NCI-H1930 (cell line): ENCODE results near the gene TEDC1.

Experiments
- DNase-seq, 2 experiments: peaks; one replicate each; lab custom pipeline; 2025; lab: John Stamatoyannopoulos, UW

TEDC1 gene

DNA sequence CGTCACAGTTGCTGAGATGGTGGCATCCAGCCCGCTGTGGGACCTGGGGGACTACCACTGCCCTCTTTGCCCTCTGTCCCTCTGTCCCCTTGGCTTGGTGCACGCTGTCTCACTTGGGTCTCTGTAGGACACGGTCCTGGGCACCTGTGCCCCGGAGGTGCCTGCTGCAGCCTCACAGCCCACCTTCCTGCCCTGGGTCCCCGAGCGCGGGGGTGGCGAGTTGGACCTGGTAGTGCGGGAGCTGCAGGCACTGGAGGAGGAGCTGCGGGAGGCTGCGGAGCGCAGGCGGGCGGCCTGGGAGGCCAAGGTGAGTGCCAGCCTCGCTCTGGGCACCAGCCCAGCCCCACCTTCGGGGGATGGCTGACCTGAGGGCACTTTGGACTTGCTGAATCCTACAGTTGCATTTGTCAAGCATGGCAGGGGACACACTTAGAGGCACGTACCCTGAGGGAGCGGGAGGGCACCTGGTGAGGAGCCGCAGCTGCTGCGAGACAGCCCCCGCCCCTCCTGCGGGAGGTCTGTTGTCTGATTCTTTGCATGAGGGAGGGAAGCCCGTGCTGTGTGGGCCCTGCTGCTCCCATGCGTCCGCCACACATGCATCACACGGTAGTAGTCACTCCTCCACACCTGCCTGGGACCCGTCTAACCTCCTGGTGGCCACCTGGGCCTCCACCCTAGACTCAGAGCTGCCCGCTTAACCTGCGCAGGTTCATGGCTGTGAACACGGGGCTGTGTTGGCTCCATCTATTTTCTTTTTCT, 6.8 kb downstream of the TEDC1 start:
- no peak for DNase-seq

- no peak for DNase-seq
Measured at GRCh38 chr14:105498430-105499255, 7.6 kb downstream of the TEDC1 start.

DNA sequence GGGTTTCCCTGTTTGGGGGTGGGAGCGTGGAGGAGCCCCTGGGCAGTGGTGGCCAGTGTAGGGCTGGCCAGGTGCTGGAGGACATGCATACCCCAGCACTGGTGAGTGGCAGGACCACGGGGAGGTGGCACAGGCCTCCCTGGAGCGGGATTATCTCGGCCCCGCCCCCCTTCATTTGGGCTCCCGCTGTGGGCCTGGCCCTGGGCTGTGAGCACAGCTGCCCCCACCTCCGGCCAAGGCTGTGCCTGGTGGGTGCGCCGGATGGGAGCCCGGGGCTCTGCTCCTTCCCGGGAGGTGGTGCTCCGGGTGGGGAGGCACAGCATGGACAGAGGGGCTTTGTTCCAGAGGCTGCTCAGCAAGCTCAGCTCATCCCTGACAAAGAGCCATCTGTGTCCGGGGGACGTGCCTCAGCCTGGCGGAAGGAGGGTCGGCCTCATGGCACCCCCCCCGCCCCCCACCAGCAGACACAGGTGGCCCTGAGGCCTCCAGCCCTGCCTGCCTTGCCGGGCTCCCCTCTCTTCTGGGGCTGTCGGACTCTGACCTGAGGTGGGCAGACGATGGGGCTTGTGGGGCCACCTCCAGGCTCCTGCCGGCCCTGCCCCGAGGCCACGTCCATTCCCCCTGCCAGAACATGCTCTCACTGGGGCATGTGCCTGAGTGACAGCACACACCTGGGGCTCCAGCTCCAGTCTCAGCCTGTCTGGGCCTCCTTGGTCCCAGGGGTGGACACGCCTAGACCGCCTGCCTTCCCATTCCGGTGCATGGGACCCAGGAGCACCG, 8.4 kb downstream of the TEDC1 start:
- DNase-seq = no peak

DNA sequence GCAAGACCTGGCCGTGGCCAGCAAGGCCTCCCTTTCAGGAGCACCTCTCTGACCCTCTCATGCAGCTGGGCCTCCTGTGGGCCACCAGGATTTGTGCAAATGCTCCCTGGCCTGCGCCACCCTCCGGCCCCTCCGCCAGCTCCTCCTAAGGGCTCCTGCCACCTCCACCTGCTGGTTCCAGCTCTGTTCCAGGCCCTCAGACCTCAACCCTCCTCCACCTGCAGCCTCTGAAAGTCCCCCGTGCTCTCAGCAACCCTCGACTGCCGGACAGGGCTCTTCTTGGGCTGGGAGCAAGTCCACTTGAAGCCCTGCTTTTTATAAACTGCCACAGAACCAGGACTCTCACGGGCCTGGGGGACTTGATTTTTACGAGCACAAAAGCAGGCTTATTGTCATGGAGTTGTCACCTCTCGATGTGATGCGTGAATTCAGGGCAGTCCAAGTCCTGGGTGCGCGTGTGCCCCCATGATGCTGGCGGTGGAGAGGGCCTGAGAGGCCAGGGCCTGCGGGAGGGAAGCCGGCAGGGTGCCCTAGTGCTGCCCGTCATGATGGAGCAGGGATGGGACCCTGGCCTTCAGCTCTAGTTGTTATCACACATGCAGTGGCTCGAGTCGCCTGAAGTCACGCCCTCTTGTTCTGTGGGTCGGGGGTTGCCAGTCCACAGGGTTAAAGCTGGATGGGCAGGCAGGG, 9.1 kb downstream of the TEDC1 start:
- no peak for DNase-seq

DNA sequence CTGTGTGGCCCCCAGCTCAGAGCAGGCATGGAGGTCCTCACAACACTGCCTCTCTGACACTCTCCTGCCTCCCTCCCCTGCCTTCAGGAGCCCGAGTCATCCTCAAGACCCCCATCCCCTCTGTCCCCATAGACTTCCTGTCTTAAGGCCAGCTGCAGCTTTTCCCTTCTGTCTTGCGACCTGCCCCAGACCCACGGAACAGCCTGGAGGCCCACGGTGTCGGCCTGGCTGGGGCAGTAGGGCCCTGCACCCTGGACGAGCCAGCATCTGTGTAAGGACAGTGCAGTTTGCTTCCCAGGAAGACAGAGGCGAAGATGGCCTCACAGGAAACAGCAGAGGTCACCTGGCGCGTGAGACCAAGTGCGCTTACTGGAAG, 9.7 kb downstream of the TEDC1 start:
- DNase-seq = no peak

DNA sequence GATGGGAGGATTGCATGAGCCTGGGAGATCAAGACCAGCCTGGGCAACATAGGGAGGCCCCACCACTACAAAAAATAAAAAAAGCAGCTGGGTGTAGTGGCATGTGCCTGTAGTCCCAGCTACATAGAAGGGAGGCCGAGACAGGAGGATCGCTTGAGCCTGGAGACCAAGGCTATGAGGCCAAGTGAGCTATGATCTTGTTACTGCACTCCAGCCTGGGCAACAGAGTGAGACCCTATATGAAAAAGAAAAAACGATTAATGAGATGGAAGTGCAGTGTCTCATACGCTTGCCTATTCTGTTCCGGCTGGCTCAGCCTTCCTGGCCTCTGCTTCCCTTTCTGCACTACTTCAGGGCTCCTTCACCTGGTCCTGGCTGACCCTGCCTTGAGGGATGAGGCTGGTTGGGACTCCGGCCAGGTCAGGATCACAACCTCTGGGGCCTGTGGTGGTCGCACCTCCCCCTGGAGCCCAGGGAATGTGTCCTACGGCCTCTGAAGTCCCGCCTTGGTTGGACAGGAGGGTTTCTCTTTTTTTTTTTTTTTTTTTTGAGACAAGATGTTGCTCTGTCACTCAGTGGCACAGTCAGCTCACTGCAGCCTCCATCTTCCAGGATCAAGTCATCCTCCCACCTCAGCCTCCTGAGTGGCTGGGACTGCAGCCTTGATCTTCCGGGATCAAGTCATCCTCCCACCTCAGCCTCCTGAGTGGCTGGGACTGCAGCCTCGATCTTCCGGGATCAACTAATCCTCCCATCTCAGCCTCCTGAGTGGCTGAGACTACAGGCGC, 10.7 kb downstream of the TEDC1 start:
- no peak for DNase-seq

GRCh38 chr14:105502446-105503295, 11.6 kb downstream of the TEDC1 start:
- DNase-seq = no peak

- no peak for DNase-seq
Measured at GRCh38 chr14:105503296-105503640, 12.2 kb downstream of the TEDC1 start.

GRCh38 chr14:105503935-105504692, 13.1 kb downstream of the TEDC1 start:
- no peak for DNase-seq

DNA sequence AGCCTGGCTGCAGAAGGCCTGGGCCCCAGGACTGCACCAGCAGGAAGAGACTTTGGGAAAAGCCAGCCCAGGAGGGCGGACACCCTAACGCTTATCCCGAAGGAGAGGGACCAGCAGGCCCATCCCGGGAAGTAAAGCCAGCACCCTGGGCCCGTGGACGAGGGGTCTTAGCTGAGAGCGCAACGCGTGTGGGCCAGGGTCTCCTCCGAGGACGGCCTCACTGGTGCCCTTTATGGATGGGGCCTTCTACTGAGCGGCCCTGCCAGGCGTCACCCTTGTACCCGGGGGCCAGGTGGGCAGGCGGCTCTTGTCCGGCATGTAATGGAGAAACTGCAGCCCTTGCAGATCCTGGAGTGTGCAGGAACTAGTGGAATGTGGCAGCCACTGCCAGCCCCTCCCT, 14.1 kb downstream of the TEDC1 start:
- no peak for DNase-seq

GRCh38 chr14:105507247-105507646, 16.2 kb downstream of the TEDC1 start:
- no peak for DNase-seq

GRCh38 chr14:105508069-105508468, 17.0 kb downstream of the TEDC1 start:
- DNase-seq = no peak

- no peak for DNase-seq
Measured at GRCh38 chr14:105508601-105509000, 17.6 kb downstream of the TEDC1 start.

- no peak for DNase-seq
Measured at GRCh38 chr14:105517096-105517495, 26.1 kb downstream of the TEDC1 start.

- no peak for DNase-seq
Measured at GRCh38 chr14:105519946-105520698, 29.1 kb downstream of the TEDC1 start.

DNA sequence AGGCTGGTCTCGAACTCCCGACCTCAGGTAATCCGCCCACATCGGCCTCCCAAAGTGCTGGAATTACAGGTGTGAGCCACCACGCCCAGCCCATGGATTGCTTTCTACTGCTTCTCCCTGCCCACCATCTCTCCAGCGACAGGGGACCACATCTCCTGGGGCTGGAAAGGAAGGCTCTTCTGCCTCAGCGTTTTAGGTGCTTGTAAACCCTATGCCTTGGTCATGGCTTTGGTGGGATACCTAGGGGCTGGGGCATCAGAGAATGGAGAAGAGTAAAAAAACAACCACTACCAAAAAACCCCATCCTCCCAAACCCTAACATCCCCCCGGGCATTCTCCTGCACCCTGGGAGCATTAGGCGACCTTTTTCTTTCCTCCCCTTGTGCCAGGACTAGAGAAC, 34.3 kb downstream of the TEDC1 start:
- no peak for DNase-seq

- DNase-seq = peak in 1 of 2 experiments; percentile 27
Measured at GRCh38 chr14:105525861-105526775, 35.1 kb downstream of the TEDC1 start, which contains the start of gene TMEM121. Gene TMEM121, plus strand, starts transcription at chr14:105526583. Its CDS starts 2,252 bp downstream, at chr14:105528835.
